Measurements from ENCODE around the gene TJP3. TPM values are rescaled to one million over a fixed set of nuclear protein-coding genes. Genes with fewer than 3 reads are reported as not detected.

Gene TJP3
- total and polyA plus RNA-seq, 10 of the 15 experiments (the other 5 are each of a cell fraction or from before 2014, with no cell fraction given) = 0.04 to 1.2 (median 0.29) TPM; not detected in 6

- TF ChIP-seq TCF7 (IDR thresholded peaks at IDR 0.05; ENCODE audit: borderline replicate concordance) (no peak), TCF12 (IDR thresholded peaks at IDR 0.05; ENCODE audit: low read depth, low read length) (0 out of 2 replicates have a peak, but pooled peaks have one; percentile 12), REST (IDR thresholded peaks at IDR 0.05; ENCODE audit: low read depth, low read length) (no peak), CREM (IDR thresholded peaks at IDR 0.05; ENCODE audit: low read depth) (peak; percentile 54; the same call in 1 of the 2 replicates), CREB1 (IDR thresholded peaks at IDR 0.05; ENCODE audit: low read depth) (peak; percentile 70), PKNOX1 (IDR thresholded peaks at IDR 0.05) (no peak), FOS (IDR thresholded peaks at IDR 0.05; ENCODE audit: borderline replicate concordance, extremely low read depth, insufficient read length) (no peak), TBL1XR1 (IDR thresholded peaks at IDR 0.05; ENCODE audit: low read depth, low read length) (no peak), GATAD2B (conservative IDR thresholded peaks at IDR 0.05; ENCODE audit: low read depth) (peak; percentile 74; the same call in 1 of the 2 replicates), SUZ12 (IDR thresholded peaks at IDR 0.05; ENCODE audit: unreplicated experiment) (no peak), POLR2AphosphoS5 (IDR thresholded peaks at IDR 0.05; ENCODE audit: low read length) (peak; percentile 87), ZBTB11 (CRISPR knock-in tag; IDR thresholded peaks at IDR 0.05) (peak; percentile 80), MEF2A (IDR thresholded peaks at IDR 0.05; ENCODE audit: insufficient read depth, low read depth, low read length) (no peak), POLR2A (IDR thresholded peaks at IDR 0.05; ENCODE audit: low read depth, low read length) (peak; percentile 96), NKRF (conservative IDR thresholded peaks at IDR 0.05) (peak; percentile 83; the same call in 1 of the 2 replicates), NBN (IDR thresholded peaks at IDR 0.05) (peak; percentile 75), JUND (IDR thresholded peaks at IDR 0.05; ENCODE audit: low read depth, low read length) (no peak), RAD51 (IDR thresholded peaks at IDR 0.05) (no peak; the same call in 1 of the 2 replicates), FOXM1 (IDR thresholded peaks at IDR 0.05; ENCODE audit: low read depth, low read length) (no peak), NRF1 (conservative IDR thresholded peaks at IDR 0.05; ENCODE audit: low read depth, low read length) (peak; percentile 80), IKZF1 (conservative IDR thresholded peaks at IDR 0.05) (peak; percentile 99)
Measured at GRCh38 chr19:3761382-3762129, 53.4 kb downstream of the TJP3 start, which contains the start of gene APBA3 (continued).

All from GM12878 (cell line).